Esophagus muscularis mucosa (tissue), 4 donors: ENCODE results near the gene OGFR.

ENCODE experiments used
- CTCF ChIP-seq, 3 experiments: fragments of 200-600 bp in 2 of 3; fragments of 450-650 bp in 1 of 3; sonication (generic) in 2 of 3; IDR thresholded peaks; one replicate each; pipeline ENCODE4 v1.5.1; 2017 to 2019; ENCODE audit warnings: antibody characterized with exemption in 3 of 3, mild to moderate bottlenecking in 2 of 3, moderate library complexity in 1 of 3
- EP300 ChIP-seq: sonication (generic); formaldehyde crosslinking; IDR thresholded peaks from one replicate; pipeline ENCODE4 v1.6.1; 2017; ENCODE audit warnings: antibody characterized with exemption
- POLR2A ChIP-seq: fragments of 450-650 bp; IDR thresholded peaks from one replicate; pipeline ENCODE4 v1.6.1; 2017; ENCODE audit warnings: antibody characterized with exemption, moderate library complexity, mild to moderate bottlenecking, low read depth
- POLR2AphosphoS5 ChIP-seq, 2 donors: sonication (generic); formaldehyde crosslinking; IDR thresholded peaks; one replicate each; pipeline ENCODE4 v1.6.1; 2017; ENCODE audit warnings: antibody characterized with exemption in 2 of 2

GRCh38 chr20:62844182-62844581, 39.5 kb downstream of the OGFR start:
- TF ChIP-seq CTCF (IDR thresholded peaks at IDR 0.05) (no peak), POLR2A (no peak), EP300 (no peak), POLR2AphosphoS5 (IDR thresholded peaks at IDR 0.05) (no peak)
